GM12891 (cell line): ENCODE data around the gene CACNB4.

ENCODE experiments used
- POLR2A ChIP-seq: IDR thresholded peaks from 2 replicates; pipeline ENCODE4 v1.6.1; 2011; ENCODE audit warnings: low read depth, low read length, control low read depth
- POLR2AphosphoS5 ChIP-seq: IDR thresholded peaks from 2 replicates; pipeline ENCODE4 v1.6.1; 2011; ENCODE audit warnings: low read depth, low read length, control low read depth
- POU2F2 ChIP-seq: IDR thresholded peaks from 2 replicates; pipeline ENCODE4 v1.6.1; 2011; ENCODE audit warnings: low read depth, mild to moderate bottlenecking, control low read depth, low read length, moderate library complexity
- SPI1 ChIP-seq: IDR thresholded peaks from 2 replicates; pipeline ENCODE4 v1.6.1; 2011; ENCODE audit warnings: low read depth, low read length, control low read depth
- TAF1 ChIP-seq: IDR thresholded peaks from 2 replicates; pipeline ENCODE4 v1.6.1; 2011; ENCODE audit warnings: low read depth, low read length, control low read depth

GRCh38 chr2:151792589-151792988 lies 306.3 kb downstream of the CACNB4 start:
- no peak for TF ChIP-seq POU2F2
- TF ChIP-seq POLR2AphosphoS5: no peak
- no peak for TF ChIP-seq POLR2A
- TF ChIP-seq SPI1: no peak
- TF ChIP-seq TAF1: no peak
